MG63 (cell line): Measurements from ENCODE around the gene DIAPH2. TPM values are rescaled to one million over a fixed set of nuclear protein-coding genes. Genes with fewer than 3 reads are reported as not detected.
"Not testable (repeated sequence)": the region's sequence is repeated elsewhere in the genome, so short reads cannot be mapped to it uniquely, and the experiment has no call there.

Experiments used
- DNase-seq: peaks from one replicate; pipeline ENCODE4 v3.0.0-alpha.2; 2020
- H3K27me3 ChIP-seq: fragments of 250-450 bp; sonication (Bioruptor Pico); 2 replicates; pipeline ENCODE4 v1.5.1; 2020; ENCODE audit warnings: mild to moderate bottlenecking, moderate library complexity
- H3K36me3 ChIP-seq: fragments of 250-450 bp; sonication (Bioruptor Pico); 2 replicates; pipeline ENCODE4 v1.5.1; 2020; ENCODE audit warnings: mild to moderate bottlenecking, moderate library complexity
- H3K4me3 ChIP-seq: fragments of 250-450 bp; sonication (Bioruptor Pico); 2 replicates; pipeline ENCODE4 v1.5.1; 2020; ENCODE audit warnings: mild to moderate bottlenecking, moderate library complexity
- H3K9me3 ChIP-seq: fragments of 250-450 bp; sonication (Bioruptor Pico); 2 replicates; pipeline ENCODE4 v1.5.1; 2020; ENCODE audit warnings: mild to moderate bottlenecking, moderate library complexity
- total RNA-seq: library from RNA; depleted of rRNA; stranded (reverse); fragments of >200 nt; shearing (Covaris generic); gene quantifications from 2 replicates; pipeline ENCODE4 v1.2.3, GENCODE V29; 2014; ENCODE audit warnings: low replicate concordance

The DIAPH2 gene
- total RNA-seq, 1 experiment from 2014 or later = 8.4 TPM

- no peak for DNase-seq
- Histone ChIP-seq H3K9me3 (no peaks in the 10 kb centered on the region), H3K36me3 (no peaks in the 10 kb centered on the region), H3K27me3 (no peaks in the 10 kb centered on the region), H3K4me3 (no peak overlapping the region)
These were observed 158.9 kb downstream of the DIAPH2 start for GRCh38 chrX:96843566-96843965.

GRCh38 chrX:96846841-96847240, 162.2 kb downstream of the DIAPH2 start:
- no peak for DNase-seq
- H3K9me3 ChIP-seq = no peaks in the 10 kb centered on the region

GRCh38 chrX:96859422-96859821, 174.8 kb downstream of the DIAPH2 start:
- H3K36me3 ChIP-seq, H3K27me3 ChIP-seq, H3K4me3 ChIP-seq, H3K9me3 ChIP-seq, DNase-seq: not testable (repeated sequence)

More at GRCh38 chrX:96846841-96847240, 162.2 kb downstream of the DIAPH2 start:
- Histone ChIP-seq H3K4me3 (no peak overlapping the region), H3K27me3 (no peaks in the 10 kb centered on the region), H3K36me3 (no peaks in the 10 kb centered on the region)

GRCh38 chrX:96861218-96861617, 176.6 kb downstream of the DIAPH2 start:
- no peak for DNase-seq
- no peaks in the 10 kb centered on the region for H3K36me3 ChIP-seq
- H3K9me3 ChIP-seq = no peaks in the 10 kb centered on the region
- no peaks in the 10 kb centered on the region for H3K27me3 ChIP-seq
- no peak overlapping the region for H3K4me3 ChIP-seq

GRCh38 chrX:96861661-96862060, 177.0 kb downstream of the DIAPH2 start:
- H3K4me3 ChIP-seq = no peak overlapping the region
- DNase-seq = no peak
- no peaks in the 10 kb centered on the region for H3K36me3 ChIP-seq
- H3K27me3 ChIP-seq = no peaks in the 10 kb centered on the region
- H3K9me3 ChIP-seq = no peaks in the 10 kb centered on the region

- Histone ChIP-seq H3K36me3 (no peaks in the 10 kb centered on the region), H3K9me3 (no peaks in the 10 kb centered on the region), H3K27me3 (no peaks in the 10 kb centered on the region), H3K4me3 (no peak within 1 kb of the TSS)
- DNase-seq = no peak
These were observed 199.0 kb downstream of the DIAPH2 start, which contains the start of gene RPA4 for GRCh38 chrX:96883608-96884007. Gene RPA4 (plus strand): TSS chrX:96883908. CDS start chrX:96884311, 403 bp downstream.

- Histone ChIP-seq H3K36me3 (no peaks in the 10 kb centered on the region), H3K4me3 (no peak overlapping the region), H3K9me3 (no peaks in the 10 kb centered on the region), H3K27me3 (no peaks in the 10 kb centered on the region)
- DNase-seq = no peak
These were observed 199.4 kb downstream of the DIAPH2 start for GRCh38 chrX:96884027-96884426.

- H3K36me3 ChIP-seq = no peaks in the 10 kb centered on the region
- H3K4me3 ChIP-seq = no peak overlapping the region
- no peak for DNase-seq
- H3K9me3 ChIP-seq = no peaks in the 10 kb centered on the region
- H3K27me3 ChIP-seq = no peaks in the 10 kb centered on the region
These were observed 205.1 kb downstream of the DIAPH2 start for GRCh38 chrX:96889726-96890125.

GRCh38 chrX:96906741-96907140, 222.1 kb downstream of the DIAPH2 start:
- Histone ChIP-seq H3K4me3 (no peak overlapping the region), H3K9me3 (no peaks in the 10 kb centered on the region), H3K36me3 (no peaks in the 10 kb centered on the region), H3K27me3 (no peaks in the 10 kb centered on the region)
- no peak for DNase-seq

GRCh38 chrX:96907516-96908272, 223.1 kb downstream of the DIAPH2 start:
- no peaks in the 10 kb centered on the region for H3K36me3 ChIP-seq
- H3K4me3 ChIP-seq = no peak overlapping the region
- DNase-seq = no peak
- H3K9me3 ChIP-seq = no peaks in the 10 kb centered on the region
- H3K27me3 ChIP-seq = no peaks in the 10 kb centered on the region

- no peaks in the 10 kb centered on the region for H3K9me3 ChIP-seq
- DNase-seq = no peak
- no peaks in the 10 kb centered on the region for H3K36me3 ChIP-seq
- no peak overlapping the region for H3K4me3 ChIP-seq
- no peaks in the 10 kb centered on the region for H3K27me3 ChIP-seq
These were observed 224.6 kb downstream of the DIAPH2 start for GRCh38 chrX:96909291-96909690.

- DNase-seq = no peak
- Histone ChIP-seq H3K27me3 (no peaks in the 10 kb centered on the region), H3K4me3 (no peak overlapping the region), H3K9me3 (no peaks in the 10 kb centered on the region), H3K36me3 (no peaks in the 10 kb centered on the region)
These were observed 234.2 kb downstream of the DIAPH2 start for GRCh38 chrX:96918864-96919263.

- DNase-seq = no peak
- Histone ChIP-seq H3K4me3 (no peak overlapping the region), H3K27me3 (no peaks in the 10 kb centered on the region), H3K36me3 (no peaks in the 10 kb centered on the region), H3K9me3 (no peaks in the 10 kb centered on the region)
These were observed 235.0 kb downstream of the DIAPH2 start for GRCh38 chrX:96919672-96920071.

GRCh38 chrX:96924581-96924980, 239.9 kb downstream of the DIAPH2 start:
- H3K9me3 ChIP-seq = no peaks in the 10 kb centered on the region

GRCh38 chrX:96929036-96929435, 244.4 kb downstream of the DIAPH2 start:
- H3K36me3 ChIP-seq = no peaks in the 10 kb centered on the region
- no peaks in the 10 kb centered on the region for H3K9me3 ChIP-seq
- no peaks in the 10 kb centered on the region for H3K27me3 ChIP-seq
- no peak for DNase-seq
- H3K4me3 ChIP-seq = no peak overlapping the region

More at GRCh38 chrX:96924581-96924980, 239.9 kb downstream of the DIAPH2 start:
- H3K36me3 ChIP-seq = no peaks in the 10 kb centered on the region
- no peaks in the 10 kb centered on the region for H3K27me3 ChIP-seq
- H3K4me3 ChIP-seq = no peak overlapping the region
- no peak for DNase-seq

- no peaks in the 10 kb centered on the region for H3K27me3 ChIP-seq
- H3K4me3 ChIP-seq = no peak overlapping the region
- H3K9me3 ChIP-seq = no peaks in the 10 kb centered on the region
- no peak for DNase-seq
- peaks cover 5% of the 10 kb centered on the region; the same call in 1 of the 2 replicates for H3K36me3 ChIP-seq
These were observed 273.1 kb downstream of the DIAPH2 start for GRCh38 chrX:96957718-96958117.

- Histone ChIP-seq H3K36me3 (no peaks in the 10 kb centered on the region), H3K4me3 (no peak overlapping the region), H3K27me3 (no peaks in the 10 kb centered on the region), H3K9me3 (no peaks in the 10 kb centered on the region)
- DNase-seq = no peak
These were observed 287.2 kb downstream of the DIAPH2 start for GRCh38 chrX:96971812-96972211.

- no peak for DNase-seq
- Histone ChIP-seq H3K9me3 (no peaks in the 10 kb centered on the region), H3K4me3 (no peak overlapping the region), H3K27me3 (no peaks in the 10 kb centered on the region), H3K36me3 (no peaks in the 10 kb centered on the region)
These were observed 294.3 kb downstream of the DIAPH2 start for GRCh38 chrX:96978906-96979305.
